Measurements from ENCODE around the gene SOX10. TPM values are rescaled to one million over a fixed set of nuclear protein-coding genes. Genes with fewer than 3 reads are reported as not detected.
"Not testable (repeated sequence)": the region's sequence is repeated elsewhere in the genome, so short reads cannot be mapped to it uniquely, and the experiment has no call there.

The SOX10 gene
- total and polyA plus RNA-seq, 2 of the 13 experiments (the other 11 are each of a cell fraction or from before 2014, with no cell fraction given) = not detected

GRCh38 chr22:37955825-37956397, 28.4 kb downstream of the SOX10 start (continued):
- TF ChIP-seq ARID5B (CRISPR knock-in tag; IDR thresholded peaks at IDR 0.05) (peak; percentile 3; the same call in 1 of the 2 replicates), ZNF687 (CRISPR knock-in tag; IDR thresholded peaks at IDR 0.05) (peak; percentile 23; the same call in 1 of the 2 replicates), EP300 (IDR thresholded peaks at IDR 0.05; ENCODE audit: low read depth in 2 of 2, low read length in 2 of 2) (peak in 1 of 2 experiments; percentile 45; a peak in 1 of 4 replicates), TFAP4 (IDR thresholded peaks at IDR 0.05; ENCODE audit: borderline replicate concordance, low read depth) (peak; percentile 85), RARA (CRISPR knock-in tag; IDR thresholded peaks at IDR 0.05) (peak; percentile 66), PAXIP1 (CRISPR knock-in tag; conservative IDR thresholded peaks at IDR 0.05) (peak; percentile 76), ZNF770 (CRISPR knock-in tag; IDR thresholded peaks at IDR 0.05) (peak; percentile 91), ZMYM3 (CRISPR knock-in tag; IDR thresholded peaks at IDR 0.05) (peak; percentile 34; the same call in 1 of the 2 replicates), ZNF503 (CRISPR knock-in tag; IDR thresholded peaks at IDR 0.05) (0 out of 2 replicates have a peak, but pooled peaks have one; percentile 24)
- not testable (repeated sequence) for TF ChIP-seq EP300 (CRISPR knock-in tag; IDR thresholded peaks at IDR 0.05; ENCODE audit: borderline replicate concordance)

Data from HepG2 (cell line).